Osteoblast (primary cell): ENCODE results near the gene HDHD2. TPM values are rescaled to one million over a fixed set of nuclear protein-coding genes. Genes with fewer than 3 reads are reported as not detected.
A peak's percentile ranks its signal among the peaks of the same experiment; 100 is the strongest.
"Not testable (repeated sequence)": the region's sequence is repeated elsewhere in the genome, so short reads cannot be mapped to it uniquely, and the experiment has no call there.

Experiments
- DNase-seq: peaks from one replicate; pipeline ENCODE4 v3.0.0; 2011; ENCODE audit warnings: low spot score, mixed read lengths; ENCODE audit not compliant: insufficient read length; ENCODE audit errors: missing footprints
- H2AFZ ChIP-seq: 2 replicates; pipeline ENCODE4 v1.6.0; 2011; ENCODE audit warnings: mild to moderate bottlenecking, low read length
- H3K27ac ChIP-seq: 2 replicates; pipeline ENCODE4 v1.5.1; 2011; ENCODE audit warnings: mild to moderate bottlenecking, low read depth, low read length, moderate library complexity
- H3K27me3 ChIP-seq: 2 replicates; pipeline ENCODE4 v1.6.0; 2012; ENCODE audit warnings: mild to moderate bottlenecking, control low read depth, inconsistent platforms, low read length, moderate library complexity; ENCODE audit not compliant: insufficient read depth
- H3K36me3 ChIP-seq: 2 replicates; pipeline ENCODE4 v1.5.1; 2011; ENCODE audit warnings: mild to moderate bottlenecking, low read length, control low read depth, moderate library complexity; ENCODE audit not compliant: insufficient read depth
- H3K4me1 ChIP-seq: 2 replicates; pipeline ENCODE4 v1.5.1; 2011; ENCODE audit warnings: mild to moderate bottlenecking, low read length, control low read depth, moderate library complexity; ENCODE audit not compliant: insufficient read depth
- H3K4me2 ChIP-seq: 2 replicates; pipeline ENCODE4 v1.6.0; 2011; ENCODE audit warnings: mild to moderate bottlenecking, low read length; ENCODE audit not compliant: insufficient read depth
- H3K4me3 ChIP-seq: fragments of 200-600 bp; sonication (generic); 3 replicates; pipeline ENCODE4 v1.5.1; 2012; ENCODE audit warnings: mild to moderate bottlenecking, low read length, inconsistent platforms; ENCODE audit not compliant: insufficient read depth
- H3K79me2 ChIP-seq: 2 replicates; pipeline ENCODE4 v1.6.0; 2012; ENCODE audit warnings: mild to moderate bottlenecking, low read length, control low read depth, inconsistent platforms; ENCODE audit not compliant: insufficient read depth
- H3K9me3 ChIP-seq: 2 replicates; pipeline ENCODE4 v1.5.1; 2011; ENCODE audit warnings: low read depth, low read length, control low read depth
- H4K20me1 ChIP-seq: 2 replicates; pipeline ENCODE4 v1.6.0; 2012; ENCODE audit warnings: mild to moderate bottlenecking, low read length, control low read depth; ENCODE audit not compliant: insufficient read depth
- total RNA-seq: library from RNA; depleted of rRNA; stranded (reverse); fragments of >200 nt; gene quantifications from 2 replicates; pipeline ENCODE4 v1.2.3, GENCODE V29; 2012
- TF ChIP-seq, protein P1 (sequence below): IDR thresholded peaks from 2 replicates; pipeline ENCODE4 v1.5.1; 2011; ENCODE audit warnings: mild to moderate bottlenecking, low read depth, low read length, moderate library complexity; ENCODE audit errors: extremely low read depth

Gene HDHD2
- total RNA-seq, 1 donor, result 17.4 TPM

DNA sequence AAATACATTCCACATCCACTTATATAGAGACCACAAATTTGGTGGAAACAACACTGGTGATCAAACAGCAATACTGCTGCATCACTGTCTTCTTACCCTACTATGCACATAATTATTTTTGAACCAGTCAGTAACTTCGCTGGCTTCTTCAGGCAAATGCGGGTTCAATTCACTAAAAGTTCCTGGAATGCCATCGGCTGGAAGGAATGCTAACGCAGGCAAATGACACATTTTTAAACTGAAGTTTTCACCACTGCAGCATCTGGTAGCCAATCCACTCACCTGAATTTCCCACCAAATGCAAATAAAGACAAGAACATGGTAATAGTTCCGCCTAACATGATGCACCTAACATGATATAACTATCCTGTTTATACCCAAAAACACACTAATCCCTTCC, 10.0 kb upstream of the HDHD2 start:
- Histone ChIP-seq H3K27ac (no peak overlapping the region), H4K20me1 (peaks cover 23% of the 10 kb centered on the region), H2AFZ (no peak overlapping the region), H3K4me3 (no peak overlapping the region), H3K4me2 (no peak overlapping the region), H3K36me3 (peaks cover 3% of the 10 kb centered on the region), H3K4me1 (peaks cover 10% of the 10 kb centered on the region), H3K9me3 (no peaks in the 10 kb centered on the region), H3K27me3 (no peaks in the 10 kb centered on the region), H3K79me2 (peaks cover 80% of the 10 kb centered on the region)
- TF ChIP-seq, protein P1, sequence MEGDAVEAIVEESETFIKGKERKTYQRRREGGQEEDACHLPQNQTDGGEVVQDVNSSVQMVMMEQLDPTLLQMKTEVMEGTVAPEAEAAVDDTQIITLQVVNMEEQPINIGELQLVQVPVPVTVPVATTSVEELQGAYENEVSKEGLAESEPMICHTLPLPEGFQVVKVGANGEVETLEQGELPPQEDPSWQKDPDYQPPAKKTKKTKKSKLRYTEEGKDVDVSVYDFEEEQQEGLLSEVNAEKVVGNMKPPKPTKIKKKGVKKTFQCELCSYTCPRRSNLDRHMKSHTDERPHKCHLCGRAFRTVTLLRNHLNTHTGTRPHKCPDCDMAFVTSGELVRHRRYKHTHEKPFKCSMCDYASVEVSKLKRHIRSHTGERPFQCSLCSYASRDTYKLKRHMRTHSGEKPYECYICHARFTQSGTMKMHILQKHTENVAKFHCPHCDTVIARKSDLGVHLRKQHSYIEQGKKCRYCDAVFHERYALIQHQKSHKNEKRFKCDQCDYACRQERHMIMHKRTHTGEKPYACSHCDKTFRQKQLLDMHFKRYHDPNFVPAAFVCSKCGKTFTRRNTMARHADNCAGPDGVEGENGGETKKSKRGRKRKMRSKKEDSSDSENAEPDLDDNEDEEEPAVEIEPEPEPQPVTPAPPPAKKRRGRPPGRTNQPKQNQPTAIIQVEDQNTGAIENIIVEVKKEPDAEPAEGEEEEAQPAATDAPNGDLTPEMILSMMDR, result no peak
- no peak for DNase-seq

- Histone ChIP-seq H4K20me1 (peaks cover 20% of the 10 kb centered on the region), H3K79me2 (peaks cover 63% of the 10 kb centered on the region), H3K36me3 (peaks cover 17% of the 10 kb centered on the region)
- not testable (repeated sequence) for H3K9me3 ChIP-seq, H2AFZ ChIP-seq, H3K27ac ChIP-seq, H3K4me3 ChIP-seq, DNase-seq, H3K4me2 ChIP-seq, H3K27me3 ChIP-seq, H3K4me1 ChIP-seq
Measured at GRCh38 chr18:47158404-47158803, 8.1 kb upstream of the HDHD2 start.

- peaks cover 16% of the 10 kb centered on the region for H3K4me1 ChIP-seq
- H3K27ac ChIP-seq, result peak overlapping the region; percentile 85
- H3K79me2 ChIP-seq, result peaks cover 40% of the 10 kb centered on the region
- TF ChIP-seq, protein P1, result no peak
- H3K4me2 ChIP-seq, result peak overlapping the region; percentile 98
- H3K4me3 ChIP-seq, result peak overlapping the region; percentile 88
- H4K20me1 ChIP-seq, result no peaks in the 10 kb centered on the region
- H2AFZ ChIP-seq, result peak overlapping the region; percentile 91
- H3K27me3 ChIP-seq, result no peaks in the 10 kb centered on the region
- H3K9me3 ChIP-seq, result no peaks in the 10 kb centered on the region
- no peak for DNase-seq
- H3K36me3 ChIP-seq, result peaks cover 17% of the 10 kb centered on the region
Measured at GRCh38 chr18:47151439-47151838, 1.1 kb upstream of the HDHD2 start.

DNA sequence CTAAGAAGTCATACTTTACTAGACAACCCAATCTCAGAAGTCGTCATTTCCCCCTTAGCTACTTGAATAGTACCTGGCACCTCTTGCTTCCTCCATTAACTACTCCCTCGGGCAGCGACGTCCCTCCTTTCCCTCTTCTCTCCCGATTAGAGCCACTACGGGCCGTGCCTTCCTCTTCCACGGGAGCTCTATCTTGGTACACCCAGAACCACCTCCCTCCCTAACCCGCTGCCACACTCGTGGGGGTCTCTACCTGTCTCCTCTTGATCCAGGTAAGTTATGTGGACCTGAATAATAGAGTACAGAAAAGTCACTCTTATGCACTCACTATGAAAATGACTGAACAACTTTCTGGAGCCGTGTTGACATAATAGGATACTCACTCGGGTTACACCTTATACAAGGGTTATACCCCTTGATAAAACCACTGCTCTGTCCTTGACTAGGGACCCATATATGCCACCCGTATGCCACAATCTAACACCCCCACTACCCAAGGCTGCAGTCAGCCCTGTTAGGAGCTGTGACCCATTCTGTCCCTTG, 595 bp upstream of the HDHD2 start:
- H3K4me2 ChIP-seq, result peak overlapping the region; percentile 98
- TF ChIP-seq, protein P1, result no peak

More for the DNA sequence above, 595 bp upstream of the HDHD2 start:
- peaks cover 42% of the 10 kb centered on the region for H3K79me2 ChIP-seq
- peak; percentile 30 for DNase-seq
- no peaks in the 10 kb centered on the region for H3K9me3 ChIP-seq
- peaks cover 16% of the 10 kb centered on the region for H3K4me1 ChIP-seq
- H3K4me3 ChIP-seq, result peak overlapping the region; percentile 88
- H3K27me3 ChIP-seq, result no peaks in the 10 kb centered on the region
- H3K27ac ChIP-seq, result peak overlapping the region; percentile 85
- H3K36me3 ChIP-seq, result peaks cover 17% of the 10 kb centered on the region
- peak overlapping the region; percentile 91 for H2AFZ ChIP-seq
- no peaks in the 10 kb centered on the region for H4K20me1 ChIP-seq
